IPS-20b (cell line): ENCODE measurements around the gene CUEDC1.

Experiments used
- H3K27ac ChIP-seq: one replicate; pipeline ENCODE4 v1.5.1; 2013; ENCODE audit warnings: low read length
- H3K27me3 ChIP-seq: 2 replicates; pipeline ENCODE4 v1.6.1; 2013; ENCODE audit warnings: mild to moderate bottlenecking, low read length, inconsistent platforms; ENCODE audit not compliant: insufficient read depth
- H3K36me3 ChIP-seq: 2 replicates; pipeline ENCODE4 v1.6.1; 2013; ENCODE audit warnings: low read depth, mild to moderate bottlenecking, inconsistent platforms, low read length, moderate library complexity; ENCODE audit not compliant: insufficient read depth
- H3K4me1 ChIP-seq: 2 replicates; pipeline ENCODE4 v1.6.1; 2013; ENCODE audit warnings: mild to moderate bottlenecking, control low read depth, inconsistent platforms, low read length, moderate library complexity; ENCODE audit not compliant: insufficient read depth
- H3K4me3 ChIP-seq: 2 replicates; pipeline ENCODE4 v1.5.1; 2013; ENCODE audit warnings: mild to moderate bottlenecking, low read length, inconsistent platforms
- H3K9ac ChIP-seq: 2 replicates; pipeline ENCODE4 v1.6.1; 2013; ENCODE audit warnings: low read depth, mild to moderate bottlenecking, inconsistent platforms, low read length, moderate library complexity
- H3K9me3 ChIP-seq: 2 replicates; pipeline ENCODE4 v1.6.1; 2013; ENCODE audit warnings: mild to moderate bottlenecking, low read depth, low read length, inconsistent platforms; ENCODE audit not compliant: insufficient read depth

CUEDC1 gene

GRCh38 chr17:57862694-57863667, 92.2 kb downstream of the CUEDC1 start:
- H3K27me3 ChIP-seq, result peaks cover 49% of the 10 kb centered on the region
- H3K27ac ChIP-seq, result no peak overlapping the region
- H3K9ac ChIP-seq, result no peak overlapping the region
- H3K36me3 ChIP-seq, result no peaks in the 10 kb centered on the region
- peaks cover 24% of the 10 kb centered on the region for H3K4me1 ChIP-seq
- no peaks in the 10 kb centered on the region for H3K9me3 ChIP-seq
- H3K4me3 ChIP-seq, result peak overlapping the region; percentile 69; the same call in 1 of the 2 replicates

- Histone ChIP-seq H3K36me3 (no peaks in the 10 kb centered on the region), H3K27ac (no peak overlapping the region), H3K4me3 (peak overlapping the region; percentile 69), H3K4me1 (peaks cover 19% of the 10 kb centered on the region), H3K9ac (peak overlapping the region; percentile 31; the same call in 1 of the 2 replicates), H3K27me3 (peaks cover 49% of the 10 kb centered on the region), H3K9me3 (no peaks in the 10 kb centered on the region)
Measured at GRCh38 chr17:57861790-57862693, 93.2 kb downstream of the CUEDC1 start.

GRCh38 chr17:57861000-57861789, 94.0 kb downstream of the CUEDC1 start:
- H3K9me3 ChIP-seq, result no peaks in the 10 kb centered on the region
- peak overlapping the region; percentile 31; the same call in 1 of the 2 replicates for H3K9ac ChIP-seq
- H3K36me3 ChIP-seq, result no peaks in the 10 kb centered on the region
- H3K27me3 ChIP-seq, result peaks cover 49% of the 10 kb centered on the region
- peaks cover 19% of the 10 kb centered on the region for H3K4me1 ChIP-seq
- peak overlapping the region; percentile 69 for H3K4me3 ChIP-seq
- no peak overlapping the region for H3K27ac ChIP-seq

- Histone ChIP-seq H3K27ac (no peak overlapping the region), H3K9me3 (no peaks in the 10 kb centered on the region), H3K4me1 (peaks cover 19% of the 10 kb centered on the region), H3K27me3 (peaks cover 49% of the 10 kb centered on the region), H3K4me3 (peak overlapping the region; percentile 69), H3K9ac (peak overlapping the region; percentile 8; the same call in 1 of the 2 replicates), H3K36me3 (no peaks in the 10 kb centered on the region)
Measured at GRCh38 chr17:57860414-57860999, 94.7 kb downstream of the CUEDC1 start.

- Histone ChIP-seq H3K27ac (no peak overlapping the region), H3K27me3 (peaks cover 49% of the 10 kb centered on the region), H3K36me3 (no peaks in the 10 kb centered on the region)
Measured at GRCh38 chr17:57859601-57860413, 95.4 kb downstream of the CUEDC1 start.

GRCh38 chr17:57858838-57859237, 96.4 kb downstream of the CUEDC1 start:
- H3K9me3 ChIP-seq, result no peaks in the 10 kb centered on the region
- no peaks in the 10 kb centered on the region for H3K36me3 ChIP-seq
- no peak overlapping the region for H3K27ac ChIP-seq
- H3K9ac ChIP-seq, result no peak overlapping the region
- H3K4me3 ChIP-seq, result no peak overlapping the region
- H3K27me3 ChIP-seq, result peaks cover 49% of the 10 kb centered on the region
- peaks cover 19% of the 10 kb centered on the region for H3K4me1 ChIP-seq

More at GRCh38 chr17:57859601-57860413, 95.4 kb downstream of the CUEDC1 start:
- no peaks in the 10 kb centered on the region for H3K9me3 ChIP-seq
- H3K4me1 ChIP-seq, result peaks cover 19% of the 10 kb centered on the region
- no peak overlapping the region for H3K4me3 ChIP-seq
- no peak overlapping the region for H3K9ac ChIP-seq

GRCh38 chr17:57856792-57857620, 98.2 kb downstream of the CUEDC1 start:
- Histone ChIP-seq H3K9me3 (no peaks in the 10 kb centered on the region), H3K4me1 (peaks cover 12% of the 10 kb centered on the region), H3K27me3 (peaks cover 34% of the 10 kb centered on the region), H3K27ac (no peak overlapping the region), H3K9ac (no peak overlapping the region), H3K36me3 (no peaks in the 10 kb centered on the region), H3K4me3 (no peak overlapping the region)

- H3K9ac ChIP-seq, result no peak overlapping the region
- H3K27ac ChIP-seq, result no peak overlapping the region
- no peak overlapping the region for H3K4me3 ChIP-seq
- H3K4me1 ChIP-seq, result peaks cover 11% of the 10 kb centered on the region
- H3K27me3 ChIP-seq, result peaks cover 19% of the 10 kb centered on the region
- H3K9me3 ChIP-seq, result no peaks in the 10 kb centered on the region
- H3K36me3 ChIP-seq, result no peaks in the 10 kb centered on the region
Measured at GRCh38 chr17:57855391-57856035, 99.7 kb downstream of the CUEDC1 start.

- no peak overlapping the region for H3K27ac ChIP-seq
- H3K27me3 ChIP-seq, result peaks cover 1% of the 10 kb centered on the region; the same call in 1 of the 2 replicates
- H3K9me3 ChIP-seq, result no peaks in the 10 kb centered on the region
- no peak overlapping the region for H3K4me3 ChIP-seq
- H3K9ac ChIP-seq, result no peak overlapping the region
- H3K36me3 ChIP-seq, result no peaks in the 10 kb centered on the region
- peaks cover 7% of the 10 kb centered on the region; the same call in 1 of the 2 replicates for H3K4me1 ChIP-seq
Measured at GRCh38 chr17:57853695-57854094, 101.5 kb downstream of the CUEDC1 start.
